ENCODE results near the gene FTL.

The FTL gene

DNA sequence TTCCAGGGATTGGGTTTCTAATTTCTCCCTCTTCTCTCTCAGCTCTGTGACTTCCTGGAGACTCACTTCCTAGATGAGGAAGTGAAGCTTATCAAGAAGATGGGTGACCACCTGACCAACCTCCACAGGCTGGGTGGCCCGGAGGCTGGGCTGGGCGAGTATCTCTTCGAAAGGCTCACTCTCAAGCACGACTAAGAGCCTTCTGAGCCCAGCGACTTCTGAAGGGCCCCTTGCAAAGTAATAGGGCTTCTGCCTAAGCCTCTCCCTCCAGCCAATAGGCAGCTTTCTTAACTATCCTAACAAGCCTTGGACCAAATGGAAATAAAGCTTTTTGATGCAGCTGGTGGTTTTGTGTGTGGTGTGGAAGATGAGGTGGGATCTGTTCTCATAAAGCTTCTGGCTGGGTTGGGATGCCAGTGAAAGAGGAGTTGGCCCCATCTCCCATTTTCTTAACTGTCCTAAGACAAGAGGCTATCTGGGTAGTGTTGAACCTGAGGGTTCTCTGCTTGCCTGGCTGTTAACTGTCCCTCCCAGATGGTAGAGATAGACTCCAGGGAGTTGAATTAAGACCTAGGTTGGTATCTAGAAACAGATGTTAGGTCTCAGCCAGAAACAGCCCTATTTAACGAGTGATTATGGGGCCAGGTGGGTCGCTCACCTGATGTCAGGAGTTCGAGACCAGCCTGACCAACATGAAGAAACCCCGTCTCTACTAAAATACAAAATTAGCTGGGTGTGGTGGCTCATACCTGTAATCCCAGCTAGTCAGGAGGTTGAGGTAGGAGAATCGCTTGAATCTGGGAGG, 1.6 kb downstream of the FTL start:
- DNase-seq = peak; percentile 65

DNA sequence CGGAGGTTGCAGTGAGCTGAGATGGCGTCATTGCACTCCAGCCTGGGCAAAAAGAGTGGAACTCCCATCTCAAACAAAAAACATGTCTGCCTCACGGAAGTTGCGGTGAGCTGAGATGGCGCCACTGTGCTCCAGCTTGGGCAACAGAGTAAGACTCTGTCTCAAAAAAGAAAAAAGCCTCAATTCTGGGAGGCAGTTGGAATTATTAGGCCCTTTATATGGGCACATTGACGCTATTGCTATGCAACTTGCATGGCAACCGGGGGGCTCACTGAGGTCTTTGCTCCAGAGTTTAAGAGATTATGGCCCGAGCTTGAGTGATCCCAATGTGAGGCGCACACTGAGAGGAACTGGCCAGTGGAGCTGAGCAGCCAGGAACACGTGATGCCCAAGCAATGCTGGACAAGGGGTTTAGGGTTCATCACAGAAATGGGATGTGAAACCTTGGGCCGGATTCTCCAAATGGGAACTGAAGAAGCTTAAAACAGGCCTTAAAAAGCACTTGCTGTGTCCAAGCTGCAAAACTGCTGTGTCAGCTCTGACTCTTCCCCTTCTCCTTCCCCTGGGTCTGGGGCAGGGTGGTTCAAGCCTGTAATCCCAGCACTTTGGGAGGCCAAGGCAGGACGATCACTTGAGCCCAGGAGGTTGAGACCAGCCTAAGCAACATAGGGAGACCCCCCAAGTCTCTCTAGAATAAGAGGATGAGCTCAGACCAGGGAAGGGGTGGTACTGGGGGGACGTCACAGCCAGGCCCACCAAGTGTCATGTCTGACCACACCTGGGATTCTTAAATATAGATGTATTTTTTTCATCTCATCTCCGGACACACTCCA, 2.5 kb downstream of the FTL start:
- DNase-seq = peak; percentile 98

GRCh38 chr19:48968179-48968661, 3.1 kb downstream of the FTL start:
- no peak for DNase-seq

DNA sequence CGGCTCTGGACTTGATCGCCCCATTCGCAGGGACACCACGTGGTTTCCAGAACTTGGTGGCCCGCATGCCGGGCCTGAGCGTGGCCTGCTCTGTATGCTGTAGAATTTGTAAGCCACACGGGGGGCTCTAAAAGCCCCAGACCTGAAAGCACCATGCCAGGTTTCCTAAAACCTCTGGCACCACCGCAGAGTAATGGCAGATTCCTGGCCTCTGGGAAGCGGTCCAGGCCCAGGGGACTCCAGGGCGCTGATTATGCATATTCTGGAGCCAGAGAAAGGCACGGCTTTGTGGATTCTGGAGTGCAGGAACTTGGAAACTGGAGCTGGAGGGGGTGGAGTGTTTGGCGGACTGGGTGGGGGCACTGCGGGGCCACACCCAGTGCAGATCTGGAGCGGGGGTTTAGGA, 3.7 kb downstream of the FTL start:
- DNase-seq = no peak

DNA sequence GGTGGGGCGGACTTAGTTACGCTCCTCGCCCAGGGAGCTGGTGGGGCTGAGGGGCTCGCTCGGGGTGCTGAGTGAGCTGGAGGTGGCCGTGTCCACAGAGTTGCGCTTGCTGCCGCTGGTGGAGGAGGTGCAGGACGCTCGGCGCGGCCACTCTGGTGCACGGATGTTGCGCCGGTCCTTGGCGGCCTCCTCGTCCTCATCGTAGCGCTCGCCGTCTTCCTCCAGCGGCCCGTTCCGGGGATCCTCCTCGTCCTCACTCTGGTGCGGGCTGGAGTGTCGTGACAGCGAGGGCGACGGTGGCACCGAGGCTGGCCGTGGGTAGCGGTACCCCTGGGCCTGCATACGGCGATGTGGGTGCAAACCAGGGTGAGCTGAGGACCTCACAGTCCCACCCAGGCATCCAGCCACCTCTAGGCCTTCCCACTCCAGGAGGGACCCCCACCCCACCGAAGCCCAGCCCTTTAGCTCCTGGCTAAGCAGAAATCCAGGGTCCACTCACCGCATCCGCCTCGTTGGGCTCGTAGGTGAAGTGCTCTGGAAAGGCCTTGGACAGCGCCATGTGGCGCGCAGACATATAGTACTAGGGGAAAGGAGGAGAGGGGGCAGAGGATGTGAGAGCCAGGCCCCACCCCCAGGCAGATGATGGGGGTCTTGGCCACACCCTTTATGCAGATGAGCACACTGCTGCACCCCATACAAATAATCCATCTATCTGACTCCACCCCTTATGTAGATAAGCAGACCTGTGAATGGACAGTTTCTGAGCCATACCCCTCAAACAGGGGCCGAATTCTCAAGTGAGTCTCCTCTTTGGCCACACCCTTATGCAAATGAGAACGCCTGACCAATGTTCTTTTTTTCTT, 4.4 kb downstream of the FTL start:
- DNase-seq = peak; percentile 44

DNA sequence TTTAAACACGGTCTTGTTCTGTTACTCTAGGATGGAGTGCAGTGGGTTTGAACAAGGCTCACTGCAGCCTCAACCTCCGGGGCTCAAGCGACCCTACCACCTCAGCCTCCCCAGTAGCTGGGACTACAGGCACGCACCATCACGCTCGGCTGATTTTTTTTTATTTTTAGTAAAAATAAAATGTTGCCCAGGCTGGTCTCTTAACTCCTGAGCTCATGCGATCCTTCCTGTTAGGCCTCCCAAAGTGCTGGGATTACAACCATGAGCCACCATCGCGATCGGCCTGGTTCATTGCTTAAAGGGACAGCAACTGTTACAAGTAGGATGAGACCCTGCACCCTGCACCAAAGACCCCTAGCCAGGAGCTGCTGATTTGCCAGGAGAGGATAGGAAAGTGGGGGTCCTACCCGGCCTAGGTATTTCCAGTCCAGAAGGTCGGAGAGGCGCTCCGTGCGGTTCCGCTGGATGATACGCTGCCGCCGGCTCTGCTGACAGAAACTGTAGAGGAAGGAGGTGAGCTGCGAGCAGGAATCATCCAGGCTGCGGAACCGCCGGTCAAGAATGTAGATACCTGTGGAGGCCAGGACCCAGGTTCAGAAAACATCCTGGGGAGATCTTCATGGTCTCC, 5.1 kb downstream of the FTL start:
- DNase-seq = no peak

GRCh38 chr19:48970923-48971395, 5.8 kb downstream of the FTL start:
- peak; percentile 84 for DNase-seq

- DNase-seq = no peak
These were observed 11.1 kb downstream of the FTL start for GRCh38 chr19:48975947-48976847.

DNA sequence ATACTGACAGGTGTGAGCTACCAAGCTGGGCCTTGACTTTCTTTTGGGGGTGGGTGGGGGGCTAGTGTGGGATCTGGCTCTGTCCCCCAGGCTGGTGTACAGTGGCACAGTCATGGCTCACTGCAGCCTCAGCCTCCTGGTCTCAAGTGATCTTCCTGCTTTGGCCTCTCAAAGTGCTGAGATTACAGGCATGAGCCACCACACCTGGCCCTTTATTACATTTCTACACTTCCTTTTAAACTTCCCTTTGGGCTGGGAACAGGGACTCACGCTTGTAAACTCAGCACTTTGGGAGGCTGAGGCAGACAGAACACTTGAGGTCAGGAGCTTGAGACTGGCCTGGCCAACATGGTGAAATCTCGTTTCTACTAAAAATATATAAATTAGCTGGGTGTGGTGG, 12.0 kb downstream of the FTL start:
- no peak for DNase-seq

DNA sequence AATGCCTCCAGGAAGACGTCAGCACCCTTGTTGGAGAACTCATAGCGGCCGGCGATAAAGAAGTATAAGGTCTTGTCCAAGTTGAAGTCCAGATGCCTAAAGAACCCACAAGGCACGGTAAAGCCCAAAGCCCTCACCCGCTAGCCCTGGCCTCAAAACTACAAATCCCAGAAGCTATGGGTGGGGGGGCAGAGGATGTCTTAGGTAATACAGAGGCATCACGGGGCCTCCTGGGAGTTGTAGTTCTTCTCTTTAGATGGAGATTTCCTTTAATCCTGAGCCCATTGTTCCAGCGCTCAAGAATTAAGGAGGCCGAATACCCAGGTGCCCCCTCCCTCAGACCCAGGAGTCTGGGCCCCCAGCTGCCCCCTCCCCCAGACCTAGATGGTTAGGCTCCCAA, 17.2 kb downstream of the FTL start:
- no peak for DNase-seq

- DNase-seq = no peak
These were observed 20.6 kb downstream of the FTL start for GRCh38 chr19:48985711-48986110.

- DNase-seq = peak; percentile 12
These were observed 21.1 kb downstream of the FTL start for GRCh38 chr19:48986211-48986610.

DNA sequence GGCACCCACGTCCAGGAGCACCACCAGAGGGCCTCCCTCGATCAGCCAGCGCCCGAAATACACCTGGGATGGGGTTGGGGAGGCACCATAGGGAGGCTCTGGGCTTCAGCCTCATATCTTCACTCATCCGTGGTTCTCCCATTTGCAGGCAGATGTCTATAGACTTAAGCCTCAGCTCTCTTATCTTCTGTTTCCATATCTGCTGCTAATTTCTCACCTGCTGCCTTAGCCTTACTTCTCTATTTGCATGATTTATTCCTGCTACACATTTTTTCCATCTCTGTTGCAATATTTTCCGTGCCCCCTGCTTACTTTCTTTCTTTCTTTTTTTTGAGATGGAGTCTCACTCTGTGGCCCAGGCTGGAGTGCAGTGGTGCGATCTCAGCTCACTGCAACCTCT, 22.2 kb downstream of the FTL start:
- no peak for DNase-seq

GRCh38 chr19:48988286-48988685, 23.2 kb downstream of the FTL start:
- no peak for DNase-seq

DNA sequence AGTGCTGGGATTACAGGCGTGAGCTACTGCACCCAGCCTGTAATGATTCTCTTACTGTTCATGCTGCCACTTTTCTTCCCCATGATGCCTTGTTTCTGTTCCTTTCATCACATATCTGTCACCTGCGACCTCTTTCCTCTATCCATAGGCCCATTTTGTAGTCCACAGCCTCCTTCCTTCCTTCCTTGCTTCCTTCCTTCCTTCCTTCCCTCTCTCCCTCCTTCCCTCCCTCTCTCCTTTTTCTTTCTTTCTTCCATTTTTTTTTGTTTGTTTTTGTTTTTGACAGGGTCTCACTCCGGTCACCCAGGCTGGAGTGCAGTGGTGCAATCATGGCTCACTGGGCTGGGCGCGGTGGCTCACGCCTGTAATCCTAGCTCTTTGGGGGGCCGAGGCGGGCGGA, 23.8 kb downstream of the FTL start:
- DNase-seq = no peak

- DNase-seq = no peak
These were observed 24.7 kb downstream of the FTL start for GRCh38 chr19:48989701-48990291.

DNA sequence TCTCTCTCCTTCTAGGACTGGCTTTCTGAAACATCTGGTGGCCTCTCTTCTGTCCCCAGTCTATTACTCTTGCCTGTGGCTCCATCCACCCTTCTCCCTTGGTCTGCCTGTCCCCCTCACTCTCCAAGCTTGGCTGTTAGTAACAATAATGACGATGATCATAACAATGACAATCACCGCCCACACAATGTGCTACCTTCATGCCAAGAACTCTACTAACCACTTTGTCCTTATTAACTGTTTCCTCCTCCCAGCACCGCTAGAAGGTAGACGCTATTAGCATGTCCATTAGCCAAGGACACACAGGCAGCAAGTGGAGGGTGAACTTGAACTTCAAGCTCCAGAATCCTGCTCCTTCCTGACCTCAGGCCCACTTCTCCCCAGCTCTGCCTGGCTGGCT, 25.3 kb downstream of the FTL start:
- DNase-seq = no peak

DNA sequence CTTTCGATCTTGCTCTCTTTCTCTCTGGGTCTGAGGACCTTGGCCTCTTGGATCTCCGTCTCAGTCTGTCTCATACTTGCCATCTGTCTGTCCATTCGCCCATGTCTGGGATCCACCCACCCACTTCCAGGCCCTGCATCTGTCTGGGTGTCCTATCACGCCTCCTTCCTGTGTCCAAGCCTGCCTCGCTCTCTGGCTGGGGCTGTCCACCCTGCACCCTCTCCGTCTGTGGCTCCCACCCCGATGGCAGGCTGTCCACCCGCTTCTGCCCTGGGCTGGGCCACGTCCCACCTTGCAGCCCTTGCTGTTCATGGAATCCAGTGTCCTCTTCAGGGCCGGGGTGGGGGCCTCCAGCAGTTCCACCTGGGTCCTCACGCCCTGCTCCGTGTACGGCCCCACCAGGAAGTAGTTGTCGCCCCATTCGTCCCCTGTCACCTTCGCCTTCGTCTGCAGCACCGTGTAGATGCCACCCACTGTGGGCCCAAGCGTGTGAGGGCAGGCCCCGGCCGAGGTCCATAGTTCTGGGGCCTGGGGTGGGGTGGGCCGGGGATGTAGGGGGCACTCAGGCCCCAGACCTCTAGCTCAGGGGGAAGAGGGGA, 26.0 kb downstream of the FTL start:
- DNase-seq = no peak

DNA sequence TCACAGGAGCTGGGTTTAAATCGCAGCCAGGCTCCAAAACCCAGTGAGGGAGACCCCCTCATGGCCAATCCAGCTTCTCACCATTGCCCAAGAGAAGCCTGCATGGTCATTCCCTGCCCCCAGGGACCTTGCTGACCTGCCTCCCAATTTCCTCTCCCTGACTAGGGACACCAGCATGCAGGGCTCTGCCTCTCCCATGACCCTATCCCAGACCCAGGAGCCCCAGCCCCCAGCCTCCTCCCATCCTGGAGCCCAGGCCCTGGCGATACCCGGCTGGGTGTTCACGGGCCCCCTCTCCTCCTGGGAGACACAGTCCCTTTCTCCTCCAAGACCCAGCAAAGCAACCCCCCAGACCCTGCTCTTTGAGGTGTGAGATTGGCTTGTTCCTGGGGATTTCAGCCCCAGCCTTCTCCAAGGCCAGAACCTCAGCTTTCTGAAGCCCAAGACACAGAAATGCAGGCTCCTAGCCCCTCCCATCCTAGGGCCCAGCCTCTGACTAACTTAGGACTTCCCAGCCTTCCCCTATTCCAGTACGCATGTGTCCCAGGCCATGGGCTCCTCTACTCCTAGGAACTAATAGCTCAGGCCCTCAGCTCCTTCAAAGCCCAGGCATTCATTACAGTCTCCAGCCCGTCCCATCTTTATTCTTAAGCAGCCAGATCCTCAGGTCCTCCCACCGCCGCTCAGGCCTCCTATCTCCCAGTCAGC, 26.9 kb downstream of the FTL start:
- DNase-seq = peak; percentile 85
